ENCODE results near the gene ARID3C. TPM values are rescaled to one million over a fixed set of nuclear protein-coding genes. Genes with fewer than 3 reads are reported as not detected.

The ARID3C gene
- total RNA-seq, 4 donors from 2014 or later, result 0.53 TPM; not detected in 3

- peak overlapping the region; percentile 79 to 92 (median 84) for H3K27ac ChIP-seq
- peak in 1 of 3 donors; percentile 60 for DNase-seq
- H3K9me3 ChIP-seq, result no peaks in the 10 kb centered on the region
- H3K36me3 ChIP-seq, result peaks cover 0 to 25% (median 0%) of the 10 kb centered on the region in 3 donors
- peaks cover 0 to 29% (median 2%) of the 10 kb centered on the region in 4 donors for H3K4me1 ChIP-seq
- no peak for TF ChIP-seq CTCF (IDR thresholded peaks at IDR 0.05)
- TF ChIP-seq POLR2A (IDR thresholded peaks at IDR 0.05), result no peak
- H3K4me3 ChIP-seq, result peak overlapping the region; percentile 66 to 82 (median 69)
- H3K27me3 ChIP-seq, result no peaks in the 10 kb centered on the region
Measured at GRCh38 chr9:34611251-34611810, 17.5 kb downstream of the ARID3C start.

GRCh38 chr9:34610434-34611206 lies 18.2 kb downstream of the ARID3C start:
- peak overlapping the region in 2 of 4 donors; percentile 70 to 82 for H3K4me3 ChIP-seq
- H3K9me3 ChIP-seq, result no peaks in the 10 kb centered on the region
- no peak overlapping the region for H3K27ac ChIP-seq
- no peak for TF ChIP-seq POLR2A (IDR thresholded peaks at IDR 0.05)
- peaks cover 0 to 19% (median 0%) of the 10 kb centered on the region in 3 donors for H3K36me3 ChIP-seq
- H3K27me3 ChIP-seq, result no peaks in the 10 kb centered on the region
- DNase-seq, result no peak
- H3K4me1 ChIP-seq, result peaks cover 0 to 29% (median 2%) of the 10 kb centered on the region in 4 donors

- H3K27ac ChIP-seq, result peak overlapping the region in 2 of 4 donors; percentile 62 to 79
- no peaks in the 10 kb centered on the region for H3K27me3 ChIP-seq
- H3K4me3 ChIP-seq, result no peak overlapping the region
- no peaks in the 10 kb centered on the region for H3K9me3 ChIP-seq
- TF ChIP-seq POLR2A (IDR thresholded peaks at IDR 0.05), result no peak
- no peak for TF ChIP-seq CTCF (IDR thresholded peaks at IDR 0.05)
- no peaks in the 10 kb centered on the region for H3K36me3 ChIP-seq
- peaks cover 0 to 21% (median 2%) of the 10 kb centered on the region in 4 donors for H3K4me1 ChIP-seq
- no peak for DNase-seq
Measured at GRCh38 chr9:34607331-34607730, 21.5 kb downstream of the ARID3C start.

GRCh38 chr9:34606905-34607304 lies 22.0 kb downstream of the ARID3C start:
- DNase-seq, result peak in 1 of 3 donors; percentile 84

GRCh38 chr9:34606190-34606589 lies 22.7 kb downstream of the ARID3C start:
- no peaks in the 10 kb centered on the region for H3K36me3 ChIP-seq
- H3K4me1 ChIP-seq, result peaks cover 0 to 18% (median 2%) of the 10 kb centered on the region in 4 donors
- H3K27ac ChIP-seq, result peak overlapping the region in 2 of 4 donors; percentile 62 to 79
- no peaks in the 10 kb centered on the region for H3K9me3 ChIP-seq
- TF ChIP-seq POLR2A (IDR thresholded peaks at IDR 0.05) (no peak), CTCF (IDR thresholded peaks at IDR 0.05) (no peak)
- no peaks in the 10 kb centered on the region for H3K27me3 ChIP-seq
- DNase-seq, result no peak
- H3K4me3 ChIP-seq, result no peak overlapping the region

More at GRCh38 chr9:34606905-34607304, 22.0 kb downstream of the ARID3C start:
- TF ChIP-seq CTCF (IDR thresholded peaks at IDR 0.05), result no peak
- peak in 1 of 2 donors; percentile 37 for TF ChIP-seq POLR2A (IDR thresholded peaks at IDR 0.05)
- H3K4me3 ChIP-seq, result no peak overlapping the region
- H3K4me1 ChIP-seq, result peaks cover 0 to 19% (median 2%) of the 10 kb centered on the region in 4 donors
- no peaks in the 10 kb centered on the region for H3K9me3 ChIP-seq
- no peaks in the 10 kb centered on the region for H3K36me3 ChIP-seq
- H3K27me3 ChIP-seq, result no peaks in the 10 kb centered on the region
- H3K27ac ChIP-seq, result peak overlapping the region in 2 of 4 donors; percentile 62 to 79
